SJCRH30 (cell line): ENCODE measurements around the gene USP17L27. TPM values are rescaled to one million over a fixed set of nuclear protein-coding genes. Genes with fewer than 3 reads are reported as not detected.

Experiments used
- total RNA-seq: library from RNA; depleted of rRNA; stranded (reverse); fragments of >200 nt; shearing (Covaris generic); gene quantifications from 2 replicates; pipeline ENCODE4 v1.2.3, GENCODE V29; 2014; rRNA removed

The USP17L27 gene
- total RNA-seq, 1 experiment from 2014 or later, result not detected

Other genes with a start within 250 kb of the USP17L27 start
- not detected in 2 replicates for gene FAM90A26, start 173.7 kb upstream of the USP17L27 start, total RNA-seq
- not detected in 2 replicates for gene USP17L10, start 133.5 kb upstream of the USP17L27 start, total RNA-seq
- not detected in 2 replicates for gene USP17L11, start 128.7 kb upstream of the USP17L27 start, total RNA-seq
- gene USP17L12, start 124.0 kb upstream of the USP17L27 start, total RNA-seq, result not detected in 2 replicates
- gene USP17L13, start 119.3 kb upstream of the USP17L27 start, total RNA-seq, result not detected in 2 replicates
- gene USP17L15, start 109.8 kb upstream of the USP17L27 start, total RNA-seq, result not detected in 2 replicates
- not detected in 2 replicates for gene USP17L17, start 100.3 kb upstream of the USP17L27 start, total RNA-seq
- not detected in 2 replicates for gene USP17L18, start 95.5 kb upstream of the USP17L27 start, total RNA-seq
- gene USP17L19, start 90.8 kb upstream of the USP17L27 start, total RNA-seq, result not detected in 2 replicates
- not detected in 2 replicates for gene USP17L20, start 86.0 kb upstream of the USP17L27 start, total RNA-seq
- not detected in 2 replicates for gene USP17L21, start 81.3 kb upstream of the USP17L27 start, total RNA-seq
- not detected in 2 replicates for gene USP17L22, start 76.5 kb upstream of the USP17L27 start, total RNA-seq
- not detected in 2 replicates for gene USP17L24, start 19.0 kb upstream of the USP17L27 start, total RNA-seq
- not detected in 2 replicates for gene USP17L25, start 14.2 kb upstream of the USP17L27 start, total RNA-seq
- not detected in 2 replicates for gene USP17L26, start 9.5 kb upstream of the USP17L27 start, total RNA-seq
- not detected in 2 replicates for gene USP17L5, start 4.7 kb upstream of the USP17L27 start, total RNA-seq
- not detected in 2 replicates for gene USP17L28, start 4.7 kb downstream of the USP17L27 start, total RNA-seq
- not detected in 2 replicates for gene USP17L29, start 9.5 kb downstream of the USP17L27 start, total RNA-seq
- gene USP17L30, start 19.0 kb downstream of the USP17L27 start, total RNA-seq, result not detected in 2 replicates
- gene DEFB131A, start 100.3 kb downstream of the USP17L27 start, total RNA-seq, result not detected in 2 replicates